ENCODE measurements around the gene SLC13A3. TPM values are rescaled to one million over a fixed set of nuclear protein-coding genes. Genes with fewer than 3 reads are reported as not detected.

The SLC13A3 gene
- total RNA-seq, 1 donor from 2014 or later: 0.30 TPM

- no peaks in the 10 kb centered on the region for H3K4me1 ChIP-seq
- TF ChIP-seq CTCF (IDR thresholded peaks at IDR 0.05; ENCODE audit: borderline replicate concordance): no peak
- intact Hi-C loops (cut with micrococcal nuclease): no loop called here
- H3K4me3 ChIP-seq: no peak overlapping the region
- no peaks in the 10 kb centered on the region for H3K9me3 ChIP-seq (replicated peaks)
- H3K27me3 ChIP-seq (ENCODE audit: low read depth): peaks cover 20% of the 10 kb centered on the region
- no peak overlapping the region for H3K27ac ChIP-seq (replicated peaks)
- no peak for DNase-seq
- H3K36me3 ChIP-seq: no peaks in the 10 kb centered on the region
These were observed 64.5 kb downstream of the SLC13A3 start for GRCh38 chr20:46586724-46587123.

GRCh38 chr20:46584508-46584907 is 66.8 kb downstream of the SLC13A3 start:
- intact Hi-C loops (cut with micrococcal nuclease): no loop called here
- no peaks in the 10 kb centered on the region for H3K9me3 ChIP-seq (replicated peaks)
- no peak for DNase-seq

GRCh38 chr20:46583411-46584214 is 67.6 kb downstream of the SLC13A3 start:
- H3K4me3 ChIP-seq: no peak overlapping the region
- TF ChIP-seq CTCF (IDR thresholded peaks at IDR 0.05; ENCODE audit: borderline replicate concordance): no peak
- no peak overlapping the region for H3K27ac ChIP-seq (replicated peaks)
- no peaks in the 10 kb centered on the region for H3K9me3 ChIP-seq (replicated peaks)
- H3K27me3 ChIP-seq (ENCODE audit: low read depth): peaks cover 20% of the 10 kb centered on the region
- DNase-seq: no peak
- H3K36me3 ChIP-seq: no peaks in the 10 kb centered on the region
- no peaks in the 10 kb centered on the region for H3K4me1 ChIP-seq
- intact Hi-C loops (cut with micrococcal nuclease): no loop called here

More at GRCh38 chr20:46584508-46584907, 66.8 kb downstream of the SLC13A3 start:
- H3K27me3 ChIP-seq (ENCODE audit: low read depth): peaks cover 20% of the 10 kb centered on the region
- no peaks in the 10 kb centered on the region for H3K4me1 ChIP-seq
- TF ChIP-seq CTCF (IDR thresholded peaks at IDR 0.05; ENCODE audit: borderline replicate concordance): no peak
- no peak overlapping the region for H3K4me3 ChIP-seq
- no peak overlapping the region for H3K27ac ChIP-seq (replicated peaks)
- no peaks in the 10 kb centered on the region for H3K36me3 ChIP-seq

GRCh38 chr20:46582648-46583047 is 68.6 kb downstream of the SLC13A3 start:
- no peak overlapping the region for H3K27ac ChIP-seq (replicated peaks)
- no peak overlapping the region for H3K4me3 ChIP-seq
- H3K27me3 ChIP-seq (ENCODE audit: low read depth): peaks cover 20% of the 10 kb centered on the region
- no peaks in the 10 kb centered on the region for H3K36me3 ChIP-seq
- H3K4me1 ChIP-seq: no peaks in the 10 kb centered on the region
- H3K9me3 ChIP-seq (replicated peaks): no peaks in the 10 kb centered on the region
- no peak for DNase-seq
- intact Hi-C loops (cut with micrococcal nuclease): no loop called here
- TF ChIP-seq CTCF (IDR thresholded peaks at IDR 0.05; ENCODE audit: borderline replicate concordance): no peak

GRCh38 chr20:46581391-46581790 is 69.9 kb downstream of the SLC13A3 start:
- Histone ChIP-seq H3K4me1 (no peaks in the 10 kb centered on the region), H3K4me3 (no peak overlapping the region), H3K9me3 (replicated peaks) (no peaks in the 10 kb centered on the region), H3K36me3 (no peaks in the 10 kb centered on the region), H3K27me3 (ENCODE audit: low read depth) (peaks cover 20% of the 10 kb centered on the region), H3K27ac (replicated peaks) (no peak overlapping the region)
- TF ChIP-seq CTCF (IDR thresholded peaks at IDR 0.05; ENCODE audit: borderline replicate concordance): no peak
- intact Hi-C loops (cut with micrococcal nuclease): no loop called here
- no peak for DNase-seq

Measured in left ventricle myocardium inferior (tissue), 1 donor.